ENCODE data around the gene LGALS4.
"Not testable (repeated sequence)": the region's sequence is repeated elsewhere in the genome, so short reads cannot be mapped to it uniquely, and the experiment has no call there.

The LGALS4 gene

GRCh38 chr19:38766276-38767047 lies 46.3 kb downstream of the LGALS4 start:
- no peak overlapping the region for H3K27ac ChIP-seq
- DNase-seq (ENCODE audit: low spot score) = no peak
- POLR2A ChIA-PET (ENCODE audit: low non-redundant PET) = no interaction called here
- CTCF ChIA-PET = interaction anchor here (0.6 to 1.2 kb wide), 2 partner anchors 72 to 221 kb away, joined by 3 to 5 read pairs; no protein-coding TSS in a partner anchor
- no peak for TF ChIP-seq CTCF (conservative IDR thresholded peaks at IDR 0.05; ENCODE audit: low read depth)

GRCh38 chr19:38765214-38765613 lies 47.5 kb downstream of the LGALS4 start:
- ChIA-PET CTCF (interaction anchor here (0.6 to 0.7 kb wide), 2 partner anchors 77 to 165 kb away, joined by 3 to 8 read pairs; partner anchors contain the start of genes MRPS12 and SARS2), POLR2A (ENCODE audit: low non-redundant PET) (interaction anchor here (0.5 kb wide), 1 partner anchor 33 kb away, joined by 7 read pairs; no protein-coding TSS in a partner anchor)
- TF ChIP-seq CTCF (conservative IDR thresholded peaks at IDR 0.05; ENCODE audit: low read depth) = no peak
- no peak overlapping the region for H3K27ac ChIP-seq
- no peak for DNase-seq (ENCODE audit: low spot score)

- no peak for DNase-seq (ENCODE audit: low spot score)
- ChIA-PET CTCF (no interaction called here), POLR2A (ENCODE audit: low non-redundant PET) (no interaction called here)
- H3K27ac ChIP-seq = no peak overlapping the region
- no peak for TF ChIP-seq CTCF (conservative IDR thresholded peaks at IDR 0.05; ENCODE audit: low read depth)
These were observed 48.9 kb downstream of the LGALS4 start for GRCh38 chr19:38763795-38764220.

GRCh38 chr19:38761884-38762389 lies 50.8 kb downstream of the LGALS4 start:
- CTCF ChIA-PET; H3K27ac ChIP-seq; POLR2A ChIA-PET (ENCODE audit: low non-redundant PET); DNase-seq (ENCODE audit: low spot score): not testable (repeated sequence)

- DNase-seq (ENCODE audit: low spot score); H3K27ac ChIP-seq; CTCF ChIA-PET: not testable (repeated sequence)
- POLR2A ChIA-PET (ENCODE audit: low non-redundant PET) = interaction anchor here (0.7 kb wide), 1 partner anchor 111 kb away, joined by 4 read pairs; no protein-coding TSS in a partner anchor
These were observed 51.8 kb downstream of the LGALS4 start for GRCh38 chr19:38760805-38761517.

GRCh38 chr19:38759590-38760003 lies 53.1 kb downstream of the LGALS4 start:
- TF ChIP-seq CTCF (conservative IDR thresholded peaks at IDR 0.05; ENCODE audit: low read depth) = no peak
- H3K27ac ChIP-seq = no peak overlapping the region
- no peak for DNase-seq (ENCODE audit: low spot score)
- ChIA-PET POLR2A (ENCODE audit: low non-redundant PET) (no interaction called here), CTCF (no interaction called here)

- CTCF ChIA-PET = not testable (repeated sequence)
These were observed 58.5 kb downstream of the LGALS4 start for GRCh38 chr19:38754196-38754595.

GRCh38 chr19:38753783-38754182 lies 59.0 kb downstream of the LGALS4 start:
- CTCF ChIA-PET; POLR2A ChIA-PET (ENCODE audit: low non-redundant PET); DNase-seq (ENCODE audit: low spot score); H3K27ac ChIP-seq: not testable (repeated sequence)

More at GRCh38 chr19:38754196-38754595, 58.5 kb downstream of the LGALS4 start:
- POLR2A ChIA-PET (ENCODE audit: low non-redundant PET); DNase-seq (ENCODE audit: low spot score); H3K27ac ChIP-seq: not testable (repeated sequence)
